ENCODE data around the gene TTC39B.

DNA sequence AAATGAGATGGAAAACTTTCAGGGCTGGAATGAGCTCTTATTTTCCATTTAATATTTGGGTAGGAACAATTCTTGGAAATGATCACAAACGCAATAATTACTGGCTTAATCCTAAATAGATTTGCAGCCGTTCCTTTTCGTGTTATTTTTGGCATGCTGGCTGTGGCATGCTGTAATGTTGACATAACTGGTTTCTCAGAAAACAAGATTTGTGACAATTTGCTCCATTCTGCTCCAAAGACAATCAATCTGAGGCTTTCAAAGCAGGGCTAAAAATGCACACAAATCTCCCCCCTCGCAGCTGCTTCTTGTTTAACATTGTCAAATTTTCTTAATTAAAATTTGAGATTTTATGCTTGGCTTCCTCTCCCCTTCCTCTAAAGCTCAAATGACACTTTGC, 151.2 kb downstream of the TTC39B start:
- TF ChIP-seq, protein P1, sequence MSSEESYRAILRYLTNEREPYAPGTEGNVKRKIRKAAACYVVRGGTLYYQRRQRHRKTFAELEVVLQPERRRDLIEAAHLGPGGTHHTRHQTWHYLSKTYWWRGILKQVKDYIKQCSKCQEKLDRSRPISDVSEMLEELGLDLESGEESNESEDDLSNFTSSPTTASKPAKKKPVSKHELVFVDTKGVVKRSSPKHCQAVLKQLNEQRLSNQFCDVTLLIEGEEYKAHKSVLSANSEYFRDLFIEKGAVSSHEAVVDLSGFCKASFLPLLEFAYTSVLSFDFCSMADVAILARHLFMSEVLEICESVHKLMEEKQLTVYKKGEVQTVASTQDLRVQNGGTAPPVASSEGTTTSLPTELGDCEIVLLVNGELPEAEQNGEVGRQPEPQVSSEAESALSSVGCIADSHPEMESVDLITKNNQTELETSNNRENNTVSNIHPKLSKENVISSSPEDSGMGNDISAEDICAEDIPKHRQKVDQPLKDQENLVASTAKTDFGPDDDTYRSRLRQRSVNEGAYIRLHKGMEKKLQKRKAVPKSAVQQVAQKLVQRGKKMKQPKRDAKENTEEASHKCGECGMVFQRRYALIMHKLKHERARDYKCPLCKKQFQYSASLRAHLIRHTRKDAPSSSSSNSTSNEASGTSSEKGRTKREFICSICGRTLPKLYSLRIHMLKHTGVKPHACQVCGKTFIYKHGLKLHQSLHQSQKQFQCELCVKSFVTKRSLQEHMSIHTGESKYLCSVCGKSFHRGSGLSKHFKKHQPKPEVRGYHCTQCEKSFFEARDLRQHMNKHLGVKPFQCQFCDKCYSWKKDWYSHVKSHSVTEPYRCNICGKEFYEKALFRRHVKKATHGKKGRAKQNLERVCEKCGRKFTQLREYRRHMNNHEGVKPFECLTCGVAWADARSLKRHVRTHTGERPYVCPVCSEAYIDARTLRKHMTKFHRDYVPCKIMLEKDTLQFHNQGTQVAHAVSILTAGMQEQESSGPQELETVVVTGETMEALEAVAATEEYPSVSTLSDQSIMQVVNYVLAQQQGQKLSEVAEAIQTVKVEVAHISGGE (tag by site-specific recombination; conservative IDR thresholded peaks at IDR 0.05; ENCODE audit: low read depth) = no peak
- no peak for TF ChIP-seq ZNF140 (tag by site-specific recombination; IDR thresholded peaks at IDR 0.05)
